Endothelial cell of umbilical vein (primary cell): ENCODE measurements around the gene FAM181A. TPM values are rescaled to one million over a fixed set of nuclear protein-coding genes. Genes with fewer than 3 reads are reported as not detected.

Experiments
- BruUV-seq: library from RNA; stranded (reverse); fragments of 400-500 nt; replicated peaks from 2 replicates; lab custom pipeline; 2021; lab: Mats Ljungman, UMichigan
- CTCF ChIA-PET: fragments of 300-600, 350-600 bp; sonication (Branson Sonifier 250); formaldehyde crosslinking; loops from one replicate; lab custom pipeline; 2021; ENCODE audit warnings: antibody characterized with exemption, inconsistent platforms; lab: Charles Lee
- POLR2A ChIA-PET: fragments of 300-600, 350-600 bp; sonication (Branson Sonifier 250); formaldehyde crosslinking; loops from one replicate; lab custom pipeline; 2021; ENCODE audit warnings: antibody characterized with exemption, inconsistent platforms; lab: Charles Lee
- DNase-seq: peaks from one replicate; pipeline ENCODE4 v3.0.0-alpha.2; 2011; ENCODE audit warnings: low read depth, low spot score
- FAIRE-seq: peaks from 2 replicates; lab custom pipeline; 2011; peaks lifted over from hg19 to GRCh38; lab: Jason Lieb, UNC
- H2AFZ ChIP-seq: 2 replicates; pipeline ENCODE4 v1.6.0; 2012; ENCODE audit warnings: low read depth, low read length, control low read depth, inconsistent platforms
- H3K27ac ChIP-seq: 2 replicates; pipeline ENCODE4 v1.5.1; 2011; ENCODE audit warnings: low read depth, mild to moderate bottlenecking, control low read depth, low read length, moderate library complexity; ENCODE audit not compliant: insufficient read depth
- H3K27me3 ChIP-seq, 2 experiments: 2 replicates each; pipeline versions ENCODE4 v1.6.0 to v1.6.1; 2011; ENCODE audit warnings: low read length in 2 of 2, mixed read lengths in 1 of 2; ENCODE audit not compliant: control insufficient read depth in 2 of 2, insufficient read depth in 2 of 2
- H3K36me3 ChIP-seq, 2 experiments: 2 replicates in 1 of 2; 3 replicates in 1 of 2; pipeline ENCODE4 v1.5.1; 2011; ENCODE audit warnings: low read length in 2 of 2, mild to moderate bottlenecking in 1 of 2, moderate library complexity in 1 of 2; ENCODE audit not compliant: control insufficient read depth in 2 of 2, insufficient read depth in 2 of 2; ENCODE audit errors: extremely low read depth in 1 of 2
- H3K4me1 ChIP-seq: 3 replicates; pipeline ENCODE4 v1.5.1; 2011; ENCODE audit warnings: mild to moderate bottlenecking, low read length; ENCODE audit not compliant: control insufficient read depth, insufficient read depth; ENCODE audit errors: extremely low read depth
- H3K4me2 ChIP-seq: 2 replicates; pipeline ENCODE4 v1.6.1; 2011; ENCODE audit warnings: low read length, control low read depth, mixed read lengths; ENCODE audit not compliant: insufficient read depth
- H3K4me3 ChIP-seq, 3 experiments: fragments of 200-600 bp in 1 of 3; sonication (generic), shearing (Covaris generic) in 1 of 3; replicated peaks in 1 of 3; 2 replicates each; pipeline ENCODE4 v1.5.1; 2011 to 2016; ENCODE audit warnings: control low read depth in 3 of 3, low read length in 3 of 3, mild to moderate bottlenecking in 2 of 3, inconsistent platforms in 1 of 3, low read depth in 1 of 3, moderate library complexity in 1 of 3; ENCODE audit not compliant: insufficient read depth in 1 of 3
- H3K79me2 ChIP-seq: 2 replicates; pipeline ENCODE4 v1.6.0; 2012; ENCODE audit warnings: low read length, inconsistent platforms; ENCODE audit not compliant: control insufficient read depth, insufficient read depth
- H3K9ac ChIP-seq: replicated peaks from 2 replicates; pipeline ENCODE3; 2011; ENCODE audit warnings: low read length, control low read depth; ENCODE audit not compliant: insufficient read depth; ENCODE audit errors: extremely low read depth
- H3K9me1 ChIP-seq: replicated peaks from 3 replicates; pipeline ENCODE4 v1.6.0; 2011; ENCODE audit warnings: mild to moderate bottlenecking, low read length; ENCODE audit not compliant: control insufficient read depth, insufficient read depth; ENCODE audit errors: extremely low read depth
- H3K9me3 ChIP-seq: replicated peaks from 2 replicates; pipeline ENCODE4 v1.5.1; 2012; ENCODE audit warnings: low read length, inconsistent platforms; ENCODE audit not compliant: control insufficient read depth, insufficient read depth
- H4K20me1 ChIP-seq: replicated peaks from 2 replicates; pipeline ENCODE3; 2011; ENCODE audit warnings: mild to moderate bottlenecking, low read length; ENCODE audit not compliant: control insufficient read depth, insufficient read depth; ENCODE audit errors: extremely low read depth
- CTCF ChIP-seq, 2 donors: IDR thresholded peaks; 1 replicate in 1 of 2; 2 replicates in 1 of 2; pipeline ENCODE4 v1.5.1; 2011; ENCODE audit warnings: low read length in 2 of 2, mild to moderate bottlenecking in 2 of 2, moderate library complexity in 2 of 2, control low read depth in 1 of 2, inconsistent platforms in 1 of 2, low read depth in 1 of 2; ENCODE audit not compliant: insufficient read depth in 1 of 2; ENCODE audit errors: extremely low read depth in 1 of 2
- EZH2 ChIP-seq: IDR thresholded peaks from 2 replicates; pipeline ENCODE4 v1.6.1; 2012; ENCODE audit warnings: borderline replicate concordance, low read depth, mild to moderate bottlenecking, moderate library complexity, low read length, inconsistent platforms; ENCODE audit not compliant: severe bottlenecking
- FOS ChIP-seq: IDR thresholded peaks from 2 replicates; pipeline ENCODE4 v1.6.1; 2011; ENCODE audit warnings: mild to moderate bottlenecking, low read length, moderate library complexity, borderline replicate concordance; ENCODE audit not compliant: insufficient read depth
- GATA2 ChIP-seq: IDR thresholded peaks from 2 replicates; pipeline ENCODE4 v1.7.0; 2011; ENCODE audit warnings: low read depth, mild to moderate bottlenecking, moderate library complexity, mixed read lengths, low read length; ENCODE audit not compliant: insufficient read length, insufficient read depth
- JUN ChIP-seq: IDR thresholded peaks from 2 replicates; pipeline ENCODE4 v1.6.1; 2011; ENCODE audit warnings: borderline replicate concordance, low read depth; ENCODE audit not compliant: insufficient read length, insufficient read depth
- MAX ChIP-seq: IDR thresholded peaks from 2 replicates; pipeline ENCODE4 v1.6.1; 2011; ENCODE audit not compliant: insufficient read depth, insufficient read length
- MYC ChIP-seq: IDR thresholded peaks from one replicate; pipeline ENCODE4 v1.6.1; 2011; ENCODE audit warnings: mild to moderate bottlenecking, low read depth, low read length
- POLR2A ChIP-seq: IDR thresholded peaks from 2 replicates; pipeline ENCODE4 v1.6.1; 2012; ENCODE audit warnings: low read depth, mild to moderate bottlenecking, control low read depth, low read length
- POLR2AphosphoS5 ChIP-seq: IDR thresholded peaks from 2 replicates; pipeline ENCODE4 v1.6.1; 2012; ENCODE audit warnings: low read depth, mild to moderate bottlenecking, control low read depth, low read length, moderate library complexity; ENCODE audit not compliant: insufficient read depth
- dilution Hi-C: fragments of 300-500 bp; cut with MboI; formaldehyde crosslinking; loops from one replicate; pipeline ENCODE4 v1.15.0; 2019; ENCODE audit warnings: low sequenced_read_pairs; ENCODE audit not compliant: extremely low pct_ligation_motif_present
- intact Hi-C: fragments of 100-400 bp; cut with micrococcal nuclease; formaldehyde crosslinking; loops from one replicate; pipeline ENCODE4 v1.10.0; 2022
- polyA plus RNA-seq, 4 experiments: library from polyadenylated mRNA; depleted of rRNA in 3 of 4; stranded (reverse) in 3 of 4; unstranded in 1 of 4; fragments of >200 nt; gene quantifications; 2 replicates each; pipeline versions ENCODE4 v1.2.1 to v1.2.3, GENCODE V29; 2011 to 2012; ENCODE audit warnings: missing spikeins in 1 of 4
- total RNA-seq: library from RNA; stranded (reverse); gene quantifications from 2 replicates; pipeline ENCODE4 v1.2.3, GENCODE V29; 2021

Gene FAM181A
- total and polyA plus RNA-seq, 2 donors (not counting 3 experiments of a cell fraction or from before 2014, with no cell fraction given), result not detected

- no peak for TF ChIP-seq MAX
- no peak for TF ChIP-seq POLR2AphosphoS5
- TF ChIP-seq GATA2, result no peak
- no peak for TF ChIP-seq POLR2A
- TF ChIP-seq MYC, result no peak
- TF ChIP-seq CTCF (IDR thresholded peaks at IDR 0.05; ENCODE audit: extremely low read depth in 1 of 2, insufficient read depth in 1 of 2, low read depth in 1 of 2, low read length in 2 of 2), result no peak
- no peak for TF ChIP-seq EZH2
- no peak for TF ChIP-seq JUN
- no peak for TF ChIP-seq FOS
- no peaks in the 10 kb centered on the region for H3K9me1 ChIP-seq
- DNase-seq, result no peak
- BruUV-seq, result no TSS peak
- no peaks in the 10 kb centered on the region for H3K79me2 ChIP-seq
- no peak overlapping the region for H3K4me3 ChIP-seq
- no peak overlapping the region for H3K27ac ChIP-seq
- intact Hi-C loops (no loop called here), dilution Hi-C loops (no loop called here)
- H3K4me1 ChIP-seq, result no peaks in the 10 kb centered on the region
- H4K20me1 ChIP-seq, result no peaks in the 10 kb centered on the region
- H2AFZ ChIP-seq, result no peak overlapping the region
- no peaks in the 10 kb centered on the region for H3K36me3 ChIP-seq
- FAIRE-seq, result no peak
- H3K4me2 ChIP-seq, result no peak overlapping the region
- POLR2A ChIA-PET, result no interaction called here
- CTCF ChIA-PET, result interaction anchor here (2.9 kb wide), 1 partner anchor 13 kb away, joined by 22 read pairs; no protein-coding TSS in a partner anchor
- H3K9me3 ChIP-seq, result no peaks in the 10 kb centered on the region
- no peaks in the 10 kb centered on the region for H3K27me3 ChIP-seq
- H3K9ac ChIP-seq, result no peak overlapping the region
Measured at GRCh38 chr14:93953263-93953662, 26.1 kb downstream of the FAM181A start.
